Activated T-helper 17 cell treated with anti-CD3 and anti-CD28 coated beads, Interleukin-2, amount 50 U/mL, for 72 hours (primary cell): ENCODE measurements around the gene RNASE2. TPM values are rescaled to one million over a fixed set of nuclear protein-coding genes. Genes with fewer than 3 reads are reported as not detected.
"Not testable (repeated sequence)": the region's sequence is repeated elsewhere in the genome, so short reads cannot be mapped to it uniquely, and the experiment has no call there.

Experiments
- ATAC-seq: fragments of 150-1000 bp; cut with Tn5 transposase; replicated peaks from 2 replicates; pipeline ENCODE4 v1.10.0; 2021; ENCODE audit warnings: mild to moderate bottlenecking, moderate library complexity
- H3K27ac Mint-ChIP-seq: one replicate; pipeline ENCODE4 v1.8.0; 2022; ENCODE audit warnings: mixed read lengths
- H3K27me3 Mint-ChIP-seq: one replicate; pipeline ENCODE4 v1.8.0; 2022; ENCODE audit warnings: mixed read lengths
- H3K36me3 Mint-ChIP-seq: one replicate; pipeline ENCODE4 v1.8.0; 2022; ENCODE audit warnings: low read depth, mild to moderate bottlenecking, mixed read lengths
- H3K4me1 Mint-ChIP-seq: one replicate; pipeline ENCODE4 v1.8.0; 2022; ENCODE audit warnings: mixed read lengths
- H3K4me3 Mint-ChIP-seq: one replicate; pipeline ENCODE4 v1.8.0; 2022; ENCODE audit warnings: mild to moderate bottlenecking, mixed read lengths
- H3K9me3 Mint-ChIP-seq: one replicate; pipeline ENCODE4 v1.8.0; 2022; ENCODE audit warnings: mixed read lengths
- total RNA-seq, 2 donors: library from RNA; stranded (reverse); gene quantifications; one replicate each; pipeline ENCODE4 v1.2.3, GENCODE V29; 2022

Gene RNASE2
- total RNA-seq, 2 donors from 2014 or later, result not detected

- no peaks in the 10 kb centered on the region for H3K9me3 Mint-ChIP-seq
- H3K27me3 Mint-ChIP-seq, result peaks cover 18% of the 10 kb centered on the region
- peak overlapping the region; percentile 59 for H3K27ac Mint-ChIP-seq
- peak overlapping the region; percentile 91 for H3K4me3 Mint-ChIP-seq
- ATAC-seq, result peak; percentile 16
- no peaks in the 10 kb centered on the region for H3K36me3 Mint-ChIP-seq
- peaks cover 9% of the 10 kb centered on the region for H3K4me1 Mint-ChIP-seq
These were observed 15.3 kb downstream of the RNASE2 start for GRCh38 chr14:20970647-20970982.

- Mint-ChIP-seq H3K36me3 (no peaks in the 10 kb centered on the region), H3K9me3 (no peaks in the 10 kb centered on the region), H3K4me3 (peak overlapping the region; percentile 91), H3K27me3 (peaks cover 18% of the 10 kb centered on the region), H3K4me1 (peaks cover 9% of the 10 kb centered on the region), H3K27ac (peak overlapping the region; percentile 59)
- ATAC-seq, result peak; percentile 93
These were observed 15.9 kb downstream of the RNASE2 start for GRCh38 chr14:20970983-20971704.

GRCh38 chr14:20971705-20972021 lies 16.4 kb downstream of the RNASE2 start:
- Mint-ChIP-seq H3K27ac (peak overlapping the region; percentile 59), H3K36me3 (no peaks in the 10 kb centered on the region), H3K27me3 (peaks cover 18% of the 10 kb centered on the region), H3K4me1 (peaks cover 9% of the 10 kb centered on the region), H3K9me3 (no peaks in the 10 kb centered on the region), H3K4me3 (peak overlapping the region; percentile 91)
- ATAC-seq, result peak; percentile 23

GRCh38 chr14:20973501-20973900 lies 18.2 kb downstream of the RNASE2 start:
- no peaks in the 10 kb centered on the region for H3K9me3 Mint-ChIP-seq
- no peak overlapping the region for H3K27ac Mint-ChIP-seq
- H3K27me3 Mint-ChIP-seq, result peaks cover 8% of the 10 kb centered on the region
- no peak overlapping the region for H3K4me3 Mint-ChIP-seq
- H3K4me1 Mint-ChIP-seq, result peaks cover 9% of the 10 kb centered on the region
- no peak for ATAC-seq
- H3K36me3 Mint-ChIP-seq, result no peaks in the 10 kb centered on the region

GRCh38 chr14:20976291-20976690 lies 21.0 kb downstream of the RNASE2 start:
- Mint-ChIP-seq H3K27ac (no peak overlapping the region), H3K36me3 (no peaks in the 10 kb centered on the region)

GRCh38 chr14:20978687-20979086 lies 23.4 kb downstream of the RNASE2 start:
- Mint-ChIP-seq H3K9me3 (no peaks in the 10 kb centered on the region), H3K27me3 (peaks cover 7% of the 10 kb centered on the region), H3K27ac (peak overlapping the region; percentile 8), H3K4me3 (no peak overlapping the region), H3K36me3 (no peaks in the 10 kb centered on the region), H3K4me1 (no peaks in the 10 kb centered on the region)
- no peak for ATAC-seq

More at GRCh38 chr14:20976291-20976690, 21.0 kb downstream of the RNASE2 start:
- H3K4me1 Mint-ChIP-seq, result peaks cover 5% of the 10 kb centered on the region
- H3K9me3 Mint-ChIP-seq, result no peaks in the 10 kb centered on the region
- peaks cover 6% of the 10 kb centered on the region for H3K27me3 Mint-ChIP-seq
- no peak for ATAC-seq
- no peak overlapping the region for H3K4me3 Mint-ChIP-seq

- Mint-ChIP-seq H3K4me1 (no peaks in the 10 kb centered on the region), H3K27ac (no peak overlapping the region), H3K4me3 (no peak overlapping the region), H3K36me3 (no peaks in the 10 kb centered on the region), H3K9me3 (no peaks in the 10 kb centered on the region), H3K27me3 (peaks cover 6% of the 10 kb centered on the region)
- ATAC-seq, result no peak
These were observed 25.6 kb downstream of the RNASE2 start for GRCh38 chr14:20980906-20981305.

- no peak for ATAC-seq
- Mint-ChIP-seq H3K9me3 (no peaks in the 10 kb centered on the region), H3K27ac (no peak overlapping the region), H3K4me1 (no peaks in the 10 kb centered on the region), H3K36me3 (no peaks in the 10 kb centered on the region), H3K27me3 (peaks cover 6% of the 10 kb centered on the region), H3K4me3 (no peak overlapping the region)
These were observed 27.5 kb downstream of the RNASE2 start for GRCh38 chr14:20982646-20983369.

GRCh38 chr14:20985650-20986049 lies 30.4 kb downstream of the RNASE2 start:
- not testable (repeated sequence) for H3K4me3 Mint-ChIP-seq, H3K27me3 Mint-ChIP-seq, H3K9me3 Mint-ChIP-seq, H3K27ac Mint-ChIP-seq, H3K4me1 Mint-ChIP-seq, ATAC-seq
- H3K36me3 Mint-ChIP-seq, result peaks cover 12% of the 10 kb centered on the region

DNA sequence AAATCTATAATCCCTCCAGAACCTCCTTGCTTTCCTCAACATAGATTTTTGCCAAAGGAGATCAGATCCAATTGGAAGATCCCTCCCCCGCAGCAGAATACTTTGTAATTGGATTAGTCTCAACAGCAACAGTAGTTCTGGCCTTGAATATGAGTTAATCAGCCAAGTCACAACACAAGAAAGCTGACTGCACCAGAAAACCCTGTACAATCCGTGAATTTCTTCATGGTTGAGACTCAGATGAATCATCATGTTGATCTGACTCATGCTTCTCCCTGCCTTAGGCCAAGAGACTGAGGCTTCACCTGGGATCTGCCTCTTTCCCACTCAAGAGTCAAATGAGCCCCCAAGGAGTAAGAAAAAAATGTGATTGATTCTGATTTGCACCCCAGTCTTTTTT lies 31.5 kb downstream of the RNASE2 start:
- no peak overlapping the region for H3K27ac Mint-ChIP-seq
- peaks cover 23% of the 10 kb centered on the region for H3K36me3 Mint-ChIP-seq
- H3K4me3 Mint-ChIP-seq, result no peak overlapping the region
- peaks cover under 1% of the 10 kb centered on the region for H3K4me1 Mint-ChIP-seq
- no peaks in the 10 kb centered on the region for H3K9me3 Mint-ChIP-seq
- H3K27me3 Mint-ChIP-seq, result peaks cover 3% of the 10 kb centered on the region
- ATAC-seq, result peak; percentile 30

DNA sequence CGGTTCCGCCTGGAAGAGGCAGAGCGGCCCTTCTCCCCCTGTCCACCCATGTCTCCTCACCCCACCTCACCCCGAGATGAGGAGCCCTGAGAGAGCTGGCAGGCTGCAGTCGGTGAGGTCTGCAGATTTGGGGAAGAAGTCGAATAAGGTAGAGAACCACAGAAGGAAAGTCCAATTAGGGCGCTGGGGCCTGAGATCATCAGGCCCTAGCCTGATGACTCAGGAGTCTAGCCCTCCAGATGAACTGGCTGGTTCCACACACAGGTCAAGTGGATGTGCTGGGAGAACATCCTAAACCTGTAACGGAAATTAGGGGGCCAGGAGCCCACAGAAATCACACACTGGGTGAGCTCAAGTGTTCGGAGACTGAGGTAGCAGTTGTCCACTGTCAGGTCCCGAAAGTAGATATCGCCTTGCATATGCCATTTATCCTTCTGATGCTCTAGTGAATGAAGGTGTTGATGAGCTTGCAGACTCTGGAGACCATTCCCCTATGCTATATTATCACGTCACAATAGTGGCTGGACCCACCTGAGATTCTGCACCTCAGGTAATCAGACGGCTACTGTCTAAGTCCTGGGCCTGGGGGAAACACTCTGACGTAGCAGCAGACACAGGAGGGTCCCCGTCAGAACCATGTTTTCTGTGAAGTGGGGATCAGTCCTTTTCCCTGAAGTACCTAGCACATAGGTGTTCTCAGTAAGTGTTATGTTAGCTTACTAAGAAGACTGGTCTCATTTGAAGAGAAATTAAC lies 33.6 kb downstream of the RNASE2 start:
- Mint-ChIP-seq H3K4me1 (peaks cover 5% of the 10 kb centered on the region), H3K9me3 (no peaks in the 10 kb centered on the region), H3K27me3 (no peaks in the 10 kb centered on the region), H3K27ac (peak overlapping the region; percentile 91), H3K36me3 (peaks cover 44% of the 10 kb centered on the region), H3K4me3 (peak overlapping the region; percentile 93)
- ATAC-seq, result no peak

GRCh38 chr14:20989471-20989786 lies 34.1 kb downstream of the RNASE2 start:
- H3K9me3 Mint-ChIP-seq, result no peaks in the 10 kb centered on the region
- ATAC-seq, result no peak
- H3K27ac Mint-ChIP-seq, result peak overlapping the region; percentile 91
- peaks cover 5% of the 10 kb centered on the region for H3K4me1 Mint-ChIP-seq
- peaks cover 50% of the 10 kb centered on the region for H3K36me3 Mint-ChIP-seq
- H3K27me3 Mint-ChIP-seq, result no peaks in the 10 kb centered on the region
- peak overlapping the region; percentile 93 for H3K4me3 Mint-ChIP-seq

GRCh38 chr14:20989787-20990600 lies 34.7 kb downstream of the RNASE2 start, which contains the start of gene METTL17:
TSS of gene METTL17 (plus strand) at chr14:20989980. CDS start at chr14:20990003, 23 bp downstream.
- Mint-ChIP-seq H3K4me3 (peak within 1 kb of the TSS; percentile 93), H3K27me3 (no peaks in the 10 kb centered on the region), H3K4me1 (peaks cover 5% of the 10 kb centered on the region), H3K9me3 (no peaks in the 10 kb centered on the region), H3K27ac (peak within 1 kb of the TSS; percentile 91), H3K36me3 (peaks cover 55% of the 10 kb centered on the region)
- ATAC-seq, result peak; percentile 97

GRCh38 chr14:20996521-20996920 lies 41.2 kb downstream of the RNASE2 start:
- no peak overlapping the region for H3K27ac Mint-ChIP-seq
- no peaks in the 10 kb centered on the region for H3K9me3 Mint-ChIP-seq
- H3K4me1 Mint-ChIP-seq, result peaks cover 5% of the 10 kb centered on the region
- no peak for ATAC-seq
- no peaks in the 10 kb centered on the region for H3K27me3 Mint-ChIP-seq
- peaks cover 68% of the 10 kb centered on the region for H3K36me3 Mint-ChIP-seq
- H3K4me3 Mint-ChIP-seq, result no peak overlapping the region
